PC-9 (cell line): ENCODE data around the gene OSBPL8.

ENCODE experiments used
- EZH2 ChIP-seq: fragments of 200-600 bp; sonication (generic); IDR thresholded peaks from 2 replicates; pipeline ENCODE4 v1.8.0; 2017; ENCODE audit warnings: antibody characterized with exemption, low read depth
- TF ChIP-seq, protein P1 (sequence below): fragments of 200-600 bp; sonication (generic); conservative IDR thresholded peaks from 2 replicates; pipeline ENCODE4 v1.6.1; 2017; ENCODE audit warnings: mixed run types, antibody characterized with exemption, mild to moderate bottlenecking, moderate library complexity

DNA sequence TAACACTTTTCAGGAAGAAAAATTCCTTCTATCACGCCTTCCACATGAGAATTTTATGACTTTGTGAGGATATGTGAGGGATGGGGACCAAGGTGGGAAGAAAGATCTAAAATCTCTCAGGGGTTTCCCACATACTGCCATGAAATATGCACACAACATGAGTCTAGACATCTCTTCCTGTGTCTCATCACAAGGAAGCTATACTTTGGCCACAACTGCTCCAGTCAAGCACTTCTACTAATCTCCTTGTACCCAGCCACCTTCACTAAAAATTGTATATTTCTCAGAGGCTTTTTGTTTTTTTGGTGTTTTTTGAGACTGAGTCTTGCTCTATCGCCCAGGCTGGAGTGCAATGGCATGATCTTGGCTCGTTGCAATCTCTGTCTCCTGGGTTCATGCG, 3.2 kb downstream of the OSBPL8 start:
- TF ChIP-seq, protein P1, sequence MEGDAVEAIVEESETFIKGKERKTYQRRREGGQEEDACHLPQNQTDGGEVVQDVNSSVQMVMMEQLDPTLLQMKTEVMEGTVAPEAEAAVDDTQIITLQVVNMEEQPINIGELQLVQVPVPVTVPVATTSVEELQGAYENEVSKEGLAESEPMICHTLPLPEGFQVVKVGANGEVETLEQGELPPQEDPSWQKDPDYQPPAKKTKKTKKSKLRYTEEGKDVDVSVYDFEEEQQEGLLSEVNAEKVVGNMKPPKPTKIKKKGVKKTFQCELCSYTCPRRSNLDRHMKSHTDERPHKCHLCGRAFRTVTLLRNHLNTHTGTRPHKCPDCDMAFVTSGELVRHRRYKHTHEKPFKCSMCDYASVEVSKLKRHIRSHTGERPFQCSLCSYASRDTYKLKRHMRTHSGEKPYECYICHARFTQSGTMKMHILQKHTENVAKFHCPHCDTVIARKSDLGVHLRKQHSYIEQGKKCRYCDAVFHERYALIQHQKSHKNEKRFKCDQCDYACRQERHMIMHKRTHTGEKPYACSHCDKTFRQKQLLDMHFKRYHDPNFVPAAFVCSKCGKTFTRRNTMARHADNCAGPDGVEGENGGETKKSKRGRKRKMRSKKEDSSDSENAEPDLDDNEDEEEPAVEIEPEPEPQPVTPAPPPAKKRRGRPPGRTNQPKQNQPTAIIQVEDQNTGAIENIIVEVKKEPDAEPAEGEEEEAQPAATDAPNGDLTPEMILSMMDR: no peak
- TF ChIP-seq EZH2: no peak
